ENCODE measurements around the gene NOP53.

DNA sequence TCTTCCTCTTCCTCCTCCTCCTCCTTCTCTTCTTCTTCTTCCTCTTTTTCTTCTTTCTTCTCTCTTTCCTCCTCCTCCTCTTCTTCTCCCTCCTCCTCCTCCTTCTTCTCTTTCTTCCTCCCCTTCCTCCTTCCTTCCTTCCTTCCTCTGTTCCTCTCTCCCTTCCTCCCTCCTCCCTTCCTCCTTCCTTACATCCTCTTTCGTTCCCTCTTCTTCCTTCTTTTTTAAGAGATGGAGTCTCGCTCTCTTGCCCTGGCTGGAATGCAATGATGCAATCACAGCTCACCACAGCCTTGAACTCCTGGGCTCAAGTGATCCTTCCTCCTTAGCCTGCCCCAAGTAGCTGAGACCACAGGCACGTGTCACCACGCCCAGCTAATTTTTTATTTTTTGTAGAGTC lies 18.9 kb upstream of the NOP53 start:
- no peak for TF ChIP-seq TAF1 (IDR thresholded peaks at IDR 0.05; ENCODE audit: borderline replicate concordance, low read depth, low read length)
- TF ChIP-seq POLR2A (IDR thresholded peaks at IDR 0.05; ENCODE audit: low read depth, low read length), result no peak
- no peak for TF ChIP-seq POLR2AphosphoS5 (IDR thresholded peaks at IDR 0.05; ENCODE audit: low read depth, low read length)
